Activated naive CD8-positive, alpha-beta T cell (primary cell): Measurements from ENCODE around the gene AOPEP.

Source experiments
- H3K27ac Mint-ChIP-seq: one replicate; pipeline ENCODE4 v1.8.0; 2021; ENCODE audit warnings: mixed read lengths
- H3K27me3 Mint-ChIP-seq: one replicate; pipeline ENCODE4 v1.8.0; 2021; ENCODE audit warnings: mixed read lengths
- H3K36me3 Mint-ChIP-seq: one replicate; pipeline ENCODE4 v1.8.0; 2021; ENCODE audit warnings: mixed read lengths
- H3K4me1 Mint-ChIP-seq: one replicate; pipeline ENCODE4 v1.8.0; 2021; ENCODE audit warnings: low read depth, mixed read lengths
- H3K4me3 Mint-ChIP-seq: one replicate; pipeline ENCODE4 v1.8.0; 2021; ENCODE audit warnings: mild to moderate bottlenecking, mixed read lengths
- H3K9me3 Mint-ChIP-seq: one replicate; pipeline ENCODE4 v1.8.0; 2021; ENCODE audit warnings: low read depth, mixed read lengths

AOPEP gene

DNA sequence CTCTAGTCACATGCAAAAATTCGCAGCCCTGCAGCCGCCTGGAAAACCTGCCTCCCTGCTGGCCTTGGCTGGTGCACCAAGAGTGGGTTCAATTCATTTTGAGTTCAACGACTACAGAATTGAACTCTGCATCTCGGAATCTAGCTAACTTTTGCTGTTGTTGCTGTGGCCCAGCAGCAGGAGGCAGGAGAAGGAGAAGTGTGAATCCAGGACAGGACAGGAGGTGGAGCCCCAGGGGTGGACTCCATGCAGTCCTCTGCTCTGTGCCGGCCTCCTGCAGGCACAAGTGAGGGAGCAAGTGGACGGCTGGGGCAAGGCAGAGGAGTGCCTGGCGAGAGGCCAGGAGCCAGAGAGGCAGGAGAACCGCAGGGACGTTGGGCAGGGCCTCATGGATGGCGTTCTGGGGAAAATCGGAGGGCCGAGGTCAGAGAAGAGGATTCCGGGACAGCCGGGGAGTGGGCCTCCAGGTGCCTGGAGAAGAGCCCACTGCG is 376.8 kb downstream of the AOPEP start:
- H3K9me3 Mint-ChIP-seq = no peaks in the 10 kb centered on the region
- H3K27ac Mint-ChIP-seq = no peak overlapping the region
- H3K4me1 Mint-ChIP-seq = no peaks in the 10 kb centered on the region
- no peak overlapping the region for H3K4me3 Mint-ChIP-seq
- H3K36me3 Mint-ChIP-seq = peaks cover 2% of the 10 kb centered on the region
- no peaks in the 10 kb centered on the region for H3K27me3 Mint-ChIP-seq

- Mint-ChIP-seq H3K27ac (no peak overlapping the region), H3K4me1 (no peaks in the 10 kb centered on the region), H3K36me3 (peaks cover 2% of the 10 kb centered on the region), H3K9me3 (no peaks in the 10 kb centered on the region), H3K27me3 (no peaks in the 10 kb centered on the region), H3K4me3 (no peak overlapping the region)
Measured at GRCh38 chr9:95103871-95104580, 377.5 kb downstream of the AOPEP start.

- H3K4me1 Mint-ChIP-seq = no peaks in the 10 kb centered on the region
- H3K4me3 Mint-ChIP-seq = no peak overlapping the region
- H3K27ac Mint-ChIP-seq = no peak overlapping the region
- no peaks in the 10 kb centered on the region for H3K27me3 Mint-ChIP-seq
- H3K36me3 Mint-ChIP-seq = peaks cover 2% of the 10 kb centered on the region
- no peaks in the 10 kb centered on the region for H3K9me3 Mint-ChIP-seq
Measured at GRCh38 chr9:95104581-95104960, 378.1 kb downstream of the AOPEP start.

GRCh38 chr9:95104980-95105379 is 378.5 kb downstream of the AOPEP start:
- H3K9me3 Mint-ChIP-seq = no peaks in the 10 kb centered on the region
- no peak overlapping the region for H3K27ac Mint-ChIP-seq

DNA sequence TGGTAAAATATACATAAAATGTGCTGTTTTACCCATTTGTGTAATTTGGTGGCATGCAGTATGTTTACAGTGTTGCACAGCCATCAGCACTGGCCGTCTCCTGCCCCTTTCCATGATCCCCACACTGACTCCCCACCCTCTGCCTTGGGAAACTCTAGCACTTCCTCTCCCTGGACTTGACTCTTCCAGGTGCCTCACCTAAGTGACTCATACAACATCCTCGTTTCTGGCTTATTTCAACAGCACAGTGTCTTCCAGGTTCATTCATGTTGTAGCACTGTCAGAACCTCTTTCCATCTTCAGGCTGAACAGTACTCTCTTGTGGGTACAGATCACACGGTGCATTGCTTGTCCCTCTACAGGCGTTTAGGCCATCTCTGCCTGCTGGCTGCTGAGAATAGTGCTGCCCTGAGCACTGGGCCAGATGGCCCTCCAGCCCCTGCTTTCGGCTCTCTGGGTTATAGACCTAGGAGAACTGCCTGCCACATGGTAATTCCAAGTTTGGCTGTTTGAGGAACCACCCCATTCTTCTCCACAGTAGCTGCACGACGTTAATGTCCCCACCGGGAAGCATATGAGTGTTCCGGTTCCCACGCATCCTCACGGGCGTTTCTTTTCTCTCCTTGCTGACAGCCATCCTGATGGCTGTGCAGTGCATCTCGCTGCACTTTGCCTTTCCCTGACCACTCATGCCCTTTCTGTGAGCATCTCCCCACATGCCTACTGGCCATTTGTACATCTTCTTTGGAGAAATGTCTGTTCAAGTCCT is 379.2 kb downstream of the AOPEP start:
- Mint-ChIP-seq H3K4me3 (no peak overlapping the region), H3K27ac (no peak overlapping the region), H3K36me3 (peaks cover 2% of the 10 kb centered on the region), H3K4me1 (no peaks in the 10 kb centered on the region), H3K9me3 (no peaks in the 10 kb centered on the region), H3K27me3 (no peaks in the 10 kb centered on the region)

More at GRCh38 chr9:95104980-95105379, 378.5 kb downstream of the AOPEP start:
- Mint-ChIP-seq H3K36me3 (peaks cover 2% of the 10 kb centered on the region), H3K4me1 (no peaks in the 10 kb centered on the region), H3K27me3 (no peaks in the 10 kb centered on the region), H3K4me3 (no peak overlapping the region)

- Mint-ChIP-seq H3K36me3 (peaks cover 2% of the 10 kb centered on the region), H3K9me3 (no peaks in the 10 kb centered on the region), H3K27me3 (no peaks in the 10 kb centered on the region), H3K4me3 (no peak overlapping the region), H3K4me1 (no peaks in the 10 kb centered on the region), H3K27ac (no peak overlapping the region)
Measured at GRCh38 chr9:95107001-95107749, 380.7 kb downstream of the AOPEP start.

- Mint-ChIP-seq H3K27ac (no peak overlapping the region), H3K27me3 (no peaks in the 10 kb centered on the region), H3K4me3 (no peak overlapping the region), H3K9me3 (no peaks in the 10 kb centered on the region), H3K4me1 (no peaks in the 10 kb centered on the region), H3K36me3 (peaks cover 2% of the 10 kb centered on the region)
Measured at GRCh38 chr9:95107976-95108375, 381.5 kb downstream of the AOPEP start.

DNA sequence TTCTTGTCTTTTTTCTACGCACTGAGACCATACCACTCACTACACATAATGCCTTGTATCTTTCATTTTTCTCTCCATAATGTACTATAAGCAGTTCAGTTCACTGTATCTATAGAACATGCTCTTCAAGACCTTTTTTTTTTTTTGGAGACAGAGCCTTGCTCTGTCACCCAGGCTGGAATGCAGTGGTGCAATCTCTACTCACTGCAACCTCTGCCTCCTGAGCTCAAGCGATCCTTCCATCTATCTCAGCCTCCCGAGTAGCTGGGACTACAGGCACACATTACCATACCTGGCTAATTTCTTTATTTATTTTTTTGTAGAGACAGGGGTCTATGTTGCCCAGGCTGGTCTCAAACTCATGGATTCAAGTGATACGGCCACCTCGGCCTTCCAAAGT is 382.3 kb downstream of the AOPEP start:
- Mint-ChIP-seq H3K36me3 (peaks cover 2% of the 10 kb centered on the region), H3K4me1 (no peaks in the 10 kb centered on the region), H3K27ac (no peak overlapping the region)

GRCh38 chr9:95109456-95109855 is 383.0 kb downstream of the AOPEP start:
- H3K9me3 Mint-ChIP-seq = no peaks in the 10 kb centered on the region
- no peak overlapping the region for H3K27ac Mint-ChIP-seq
- no peaks in the 10 kb centered on the region for H3K27me3 Mint-ChIP-seq
- peaks cover 5% of the 10 kb centered on the region for H3K36me3 Mint-ChIP-seq
- H3K4me3 Mint-ChIP-seq = no peak overlapping the region
- no peaks in the 10 kb centered on the region for H3K4me1 Mint-ChIP-seq

More for the DNA sequence above, 382.3 kb downstream of the AOPEP start:
- Mint-ChIP-seq H3K9me3 (no peaks in the 10 kb centered on the region), H3K27me3 (no peaks in the 10 kb centered on the region), H3K4me3 (no peak overlapping the region)

DNA sequence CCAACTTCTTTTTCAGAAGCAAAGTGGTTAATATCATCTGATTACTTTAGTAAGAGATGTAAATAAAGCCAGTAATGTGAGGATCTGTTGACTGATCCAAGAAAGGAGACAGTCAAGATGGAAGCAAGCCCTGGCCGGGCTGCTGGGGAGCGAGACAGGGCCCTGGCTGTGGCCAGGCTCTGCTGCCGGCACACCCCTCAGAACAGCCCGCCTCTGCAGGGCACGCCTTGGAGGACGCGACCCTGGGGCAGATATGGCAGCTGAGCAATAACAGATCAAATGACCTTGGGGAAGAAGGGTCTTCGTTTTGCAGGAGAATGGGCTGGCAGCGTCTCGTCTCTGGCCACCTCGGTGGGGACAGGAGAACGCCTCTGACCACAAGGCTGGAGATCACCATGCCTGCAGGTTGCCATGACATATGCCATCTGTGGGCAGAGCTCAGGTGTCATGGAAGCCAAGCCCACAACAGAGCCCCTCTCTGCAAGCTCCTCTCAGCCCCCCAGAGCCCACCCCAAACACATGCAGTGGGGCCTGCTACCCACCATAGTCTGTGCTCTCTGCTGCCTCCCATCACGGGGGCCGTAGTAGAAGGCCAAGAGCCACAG is 384.5 kb downstream of the AOPEP start:
- Mint-ChIP-seq H3K27me3 (no peaks in the 10 kb centered on the region), H3K4me3 (no peak overlapping the region), H3K4me1 (no peaks in the 10 kb centered on the region), H3K9me3 (no peaks in the 10 kb centered on the region), H3K36me3 (peaks cover 5% of the 10 kb centered on the region), H3K27ac (no peak overlapping the region)

- no peak overlapping the region for H3K4me3 Mint-ChIP-seq
Measured at GRCh38 chr9:95111716-95112115, 385.2 kb downstream of the AOPEP start.

GRCh38 chr9:95112436-95113280 is 386.2 kb downstream of the AOPEP start:
- no peaks in the 10 kb centered on the region for H3K4me1 Mint-ChIP-seq
- no peak overlapping the region for H3K4me3 Mint-ChIP-seq
- H3K27ac Mint-ChIP-seq = no peak overlapping the region
- peaks cover 3% of the 10 kb centered on the region for H3K36me3 Mint-ChIP-seq
- no peaks in the 10 kb centered on the region for H3K27me3 Mint-ChIP-seq
- H3K9me3 Mint-ChIP-seq = no peaks in the 10 kb centered on the region

More at GRCh38 chr9:95111716-95112115, 385.2 kb downstream of the AOPEP start:
- no peaks in the 10 kb centered on the region for H3K9me3 Mint-ChIP-seq
- H3K36me3 Mint-ChIP-seq = peaks cover 5% of the 10 kb centered on the region
- no peak overlapping the region for H3K27ac Mint-ChIP-seq
- H3K27me3 Mint-ChIP-seq = no peaks in the 10 kb centered on the region
- no peaks in the 10 kb centered on the region for H3K4me1 Mint-ChIP-seq

DNA sequence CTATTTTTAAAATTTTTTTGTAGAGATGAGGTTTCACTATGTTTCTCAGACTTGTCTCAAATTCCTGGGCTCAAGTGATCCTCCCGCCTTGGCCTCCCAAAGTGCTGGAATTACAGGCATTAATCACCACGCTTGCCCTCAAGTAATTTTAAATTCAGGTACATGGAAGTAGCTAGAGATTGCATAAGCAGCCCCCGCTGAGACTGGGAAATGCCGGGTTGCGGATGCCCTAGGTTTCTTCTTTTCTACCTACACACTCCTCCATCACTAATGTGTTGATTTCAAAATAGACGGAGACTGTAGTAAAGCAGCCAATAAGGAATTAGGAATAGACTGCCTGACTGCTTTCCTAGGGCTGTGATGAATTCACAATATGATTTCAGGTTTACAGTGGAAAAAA is 388.6 kb downstream of the AOPEP start:
- Mint-ChIP-seq H3K36me3 (peaks cover 3% of the 10 kb centered on the region), H3K27ac (no peak overlapping the region), H3K9me3 (no peaks in the 10 kb centered on the region), H3K4me1 (no peaks in the 10 kb centered on the region), H3K27me3 (no peaks in the 10 kb centered on the region), H3K4me3 (no peak overlapping the region)
